NB4 (cell line): ENCODE results near the gene ZBTB44.

ENCODE experiments used
- MYC ChIP-seq: IDR thresholded peaks from 2 replicates; pipeline ENCODE4 v1.6.1; 2011; ENCODE audit warnings: low read depth, low read length
- POLR2A ChIP-seq: IDR thresholded peaks from 2 replicates; pipeline ENCODE4 v1.6.1; 2011; ENCODE audit warnings: mild to moderate bottlenecking; ENCODE audit not compliant: insufficient read length; ENCODE audit errors: extremely low read depth
- TF ChIP-seq, protein P1 (sequence below): IDR thresholded peaks from one replicate; pipeline ENCODE4 v1.5.1; 2012; ENCODE audit warnings: low read depth, low read length
- TF ChIP-seq, protein P2 (sequence below): IDR thresholded peaks from 2 replicates; pipeline ENCODE4 v1.6.1; 2011; ENCODE audit warnings: low read depth, low read length

DNA sequence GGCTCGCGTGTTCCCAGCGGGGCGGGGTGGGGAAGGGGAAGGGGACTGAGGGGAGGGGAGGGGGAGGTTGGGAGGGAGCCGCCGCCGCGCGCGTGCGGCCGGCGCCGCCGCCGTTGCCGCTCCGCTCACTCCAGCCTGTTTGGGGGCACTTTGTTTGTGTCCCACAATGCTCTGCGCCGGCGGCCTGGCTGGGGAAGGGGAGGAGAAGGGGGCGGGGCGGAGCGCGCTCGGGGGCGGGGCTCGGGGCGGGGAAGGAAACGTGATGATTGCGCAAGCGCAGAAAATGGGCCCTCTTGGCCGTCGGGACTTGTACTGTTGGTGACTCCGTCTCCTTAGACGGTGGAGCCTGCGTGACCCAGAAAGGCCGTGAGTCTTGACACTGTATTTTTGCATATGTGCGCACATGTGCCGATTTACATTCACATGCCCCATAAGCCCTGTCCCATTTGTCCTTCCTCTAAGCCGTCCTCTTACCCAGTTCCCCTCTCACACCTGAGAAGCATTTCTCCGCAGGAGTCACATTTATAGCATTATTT is at the start of gene ZBTB44:
- TF ChIP-seq, protein P1, sequence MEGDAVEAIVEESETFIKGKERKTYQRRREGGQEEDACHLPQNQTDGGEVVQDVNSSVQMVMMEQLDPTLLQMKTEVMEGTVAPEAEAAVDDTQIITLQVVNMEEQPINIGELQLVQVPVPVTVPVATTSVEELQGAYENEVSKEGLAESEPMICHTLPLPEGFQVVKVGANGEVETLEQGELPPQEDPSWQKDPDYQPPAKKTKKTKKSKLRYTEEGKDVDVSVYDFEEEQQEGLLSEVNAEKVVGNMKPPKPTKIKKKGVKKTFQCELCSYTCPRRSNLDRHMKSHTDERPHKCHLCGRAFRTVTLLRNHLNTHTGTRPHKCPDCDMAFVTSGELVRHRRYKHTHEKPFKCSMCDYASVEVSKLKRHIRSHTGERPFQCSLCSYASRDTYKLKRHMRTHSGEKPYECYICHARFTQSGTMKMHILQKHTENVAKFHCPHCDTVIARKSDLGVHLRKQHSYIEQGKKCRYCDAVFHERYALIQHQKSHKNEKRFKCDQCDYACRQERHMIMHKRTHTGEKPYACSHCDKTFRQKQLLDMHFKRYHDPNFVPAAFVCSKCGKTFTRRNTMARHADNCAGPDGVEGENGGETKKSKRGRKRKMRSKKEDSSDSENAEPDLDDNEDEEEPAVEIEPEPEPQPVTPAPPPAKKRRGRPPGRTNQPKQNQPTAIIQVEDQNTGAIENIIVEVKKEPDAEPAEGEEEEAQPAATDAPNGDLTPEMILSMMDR, result no peak
- TF ChIP-seq POLR2A (peak; percentile 80), MYC (no peak)
- TF ChIP-seq, protein P2, sequence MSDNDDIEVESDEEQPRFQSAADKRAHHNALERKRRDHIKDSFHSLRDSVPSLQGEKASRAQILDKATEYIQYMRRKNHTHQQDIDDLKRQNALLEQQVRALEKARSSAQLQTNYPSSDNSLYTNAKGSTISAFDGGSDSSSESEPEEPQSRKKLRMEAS, result peak; percentile 79
